ENCODE data around the gene MFRP.

DNA sequence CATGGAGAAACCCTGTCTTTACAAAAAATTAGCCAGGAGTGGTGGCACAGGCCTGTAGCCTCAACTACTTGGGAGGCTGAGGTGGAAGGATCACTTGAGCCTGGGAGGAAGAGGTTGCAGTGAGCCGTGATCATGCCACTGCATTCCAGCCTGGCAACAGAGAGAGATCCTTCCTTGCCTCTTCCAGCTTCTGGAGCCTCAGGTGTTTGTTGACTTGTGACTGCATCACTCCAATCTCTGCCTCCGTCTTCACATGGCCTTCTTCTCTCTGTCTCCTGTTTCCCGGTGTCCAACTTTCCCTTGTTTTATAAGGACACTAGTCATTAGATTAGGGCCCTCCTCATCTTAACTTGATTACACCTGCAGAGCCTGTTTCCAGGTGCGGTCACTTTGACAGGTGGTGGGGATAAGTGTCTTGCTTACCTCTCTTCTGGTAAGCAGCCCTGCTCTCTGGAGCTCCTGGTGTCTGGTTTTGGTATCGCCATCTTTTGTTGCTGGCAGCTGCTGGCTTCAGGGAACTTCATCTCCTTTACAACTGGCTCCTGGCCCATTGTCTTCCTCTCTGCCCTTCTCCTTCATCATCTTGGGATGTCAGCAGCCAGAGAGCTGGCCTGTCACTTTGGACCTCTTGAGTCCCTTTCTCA lies 43.2 kb upstream of the MFRP start:
- TF ChIP-seq, protein P1, sequence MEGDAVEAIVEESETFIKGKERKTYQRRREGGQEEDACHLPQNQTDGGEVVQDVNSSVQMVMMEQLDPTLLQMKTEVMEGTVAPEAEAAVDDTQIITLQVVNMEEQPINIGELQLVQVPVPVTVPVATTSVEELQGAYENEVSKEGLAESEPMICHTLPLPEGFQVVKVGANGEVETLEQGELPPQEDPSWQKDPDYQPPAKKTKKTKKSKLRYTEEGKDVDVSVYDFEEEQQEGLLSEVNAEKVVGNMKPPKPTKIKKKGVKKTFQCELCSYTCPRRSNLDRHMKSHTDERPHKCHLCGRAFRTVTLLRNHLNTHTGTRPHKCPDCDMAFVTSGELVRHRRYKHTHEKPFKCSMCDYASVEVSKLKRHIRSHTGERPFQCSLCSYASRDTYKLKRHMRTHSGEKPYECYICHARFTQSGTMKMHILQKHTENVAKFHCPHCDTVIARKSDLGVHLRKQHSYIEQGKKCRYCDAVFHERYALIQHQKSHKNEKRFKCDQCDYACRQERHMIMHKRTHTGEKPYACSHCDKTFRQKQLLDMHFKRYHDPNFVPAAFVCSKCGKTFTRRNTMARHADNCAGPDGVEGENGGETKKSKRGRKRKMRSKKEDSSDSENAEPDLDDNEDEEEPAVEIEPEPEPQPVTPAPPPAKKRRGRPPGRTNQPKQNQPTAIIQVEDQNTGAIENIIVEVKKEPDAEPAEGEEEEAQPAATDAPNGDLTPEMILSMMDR (conservative IDR thresholded peaks at IDR 0.05; ENCODE audit: low read depth, low read length): peak; percentile 55
- TF ChIP-seq EZH2phosphoT487 (IDR thresholded peaks at IDR 0.05; ENCODE audit: borderline replicate concordance, low read length) (no peak), EZH2 (IDR thresholded peaks at IDR 0.05; ENCODE audit: low read length, unreplicated experiment) (no peak)
